Stromal cell of bone marrow (primary cell): ENCODE results near the gene MTG2.

Experiments
- DNase-seq: peaks from one replicate; pipeline ENCODE4 v3.0.0-alpha.2; 2012; ENCODE audit warnings: low read depth

Gene MTG2

GRCh38 chr20:62203378-62204030, 20.7 kb downstream of the MTG2 start:
- DNase-seq = no peak

- DNase-seq = no peak
These were observed 23.0 kb downstream of the MTG2 start for GRCh38 chr20:62205618-62206387.

- DNase-seq = no peak
These were observed 23.6 kb downstream of the MTG2 start for GRCh38 chr20:62206388-62206775.

GRCh38 chr20:62208061-62208794, 25.4 kb downstream of the MTG2 start:
- DNase-seq = no peak

GRCh38 chr20:62208795-62209755, 26.2 kb downstream of the MTG2 start:
- DNase-seq = no peak

- no peak for DNase-seq
These were observed 27.1 kb downstream of the MTG2 start for GRCh38 chr20:62209850-62210495.

GRCh38 chr20:62210496-62210855, 27.6 kb downstream of the MTG2 start:
- no peak for DNase-seq

GRCh38 chr20:62211216-62211615, 28.4 kb downstream of the MTG2 start:
- no peak for DNase-seq

GRCh38 chr20:62211769-62212288, 29.0 kb downstream of the MTG2 start:
- no peak for DNase-seq

- DNase-seq = no peak
These were observed 29.5 kb downstream of the MTG2 start for GRCh38 chr20:62212299-62212698.

- no peak for DNase-seq
These were observed 31.2 kb downstream of the MTG2 start for GRCh38 chr20:62214067-62214466.

- no peak for DNase-seq
These were observed 32.5 kb downstream of the MTG2 start for GRCh38 chr20:62215020-62215990.

- DNase-seq = no peak
These were observed 33.3 kb downstream of the MTG2 start for GRCh38 chr20:62215991-62216635.

GRCh38 chr20:62216636-62217566, 34.1 kb downstream of the MTG2 start:
- DNase-seq = no peak

GRCh38 chr20:62217913-62218773, 35.3 kb downstream of the MTG2 start:
- DNase-seq = no peak

- no peak for DNase-seq
These were observed 36.5 kb downstream of the MTG2 start for GRCh38 chr20:62219101-62219991.
